Activated naive CD4-positive, alpha-beta T cell (primary cell): ENCODE results near the gene DGKG.

Experiments
- DNase-seq, 4 experiments: peaks; one replicate each; lab custom pipeline; 2025; lab: John Stamatoyannopoulos, UW

Gene DGKG

GRCh38 chr3:186367631-186368030 is 5.6 kb upstream of the DGKG start:
- DNase-seq: no peak

- DNase-seq: no peak
Measured at GRCh38 chr3:186366206-186366605, 4.2 kb upstream of the DGKG start.

- no peak for DNase-seq
Measured at GRCh38 chr3:186365202-186365974, 3.4 kb upstream of the DGKG start.

- no peak for DNase-seq
Measured at GRCh38 chr3:186362988-186363387, 954 bp upstream of the DGKG start.

GRCh38 chr3:186362537-186362842 is 456 bp upstream of the DGKG start:
- DNase-seq: no peak

GRCh38 chr3:186361246-186361761 is 730 bp downstream of the DGKG start:
- no peak for DNase-seq

- DNase-seq: no peak
Measured at GRCh38 chr3:186360779-186361178, 1.3 kb downstream of the DGKG start.

GRCh38 chr3:186359078-186359477 is 3.0 kb downstream of the DGKG start:
- DNase-seq: no peak

GRCh38 chr3:186356152-186356551 is 5.9 kb downstream of the DGKG start:
- no peak for DNase-seq

- no peak for DNase-seq
Measured at GRCh38 chr3:186354100-186354499, 7.9 kb downstream of the DGKG start.

- DNase-seq: no peak
Measured at GRCh38 chr3:186352369-186352768, 9.7 kb downstream of the DGKG start.

- DNase-seq: no peak
Measured at GRCh38 chr3:186342197-186342596, 19.8 kb downstream of the DGKG start.

- DNase-seq: no peak
Measured at GRCh38 chr3:186340204-186340603, 21.8 kb downstream of the DGKG start.

- no peak for DNase-seq
Measured at GRCh38 chr3:186339180-186339918, 22.7 kb downstream of the DGKG start.

GRCh38 chr3:186333256-186333655 is 28.8 kb downstream of the DGKG start:
- no peak for DNase-seq

GRCh38 chr3:186330772-186331460 is 31.1 kb downstream of the DGKG start:
- no peak for DNase-seq

- no peak for DNase-seq
Measured at GRCh38 chr3:186329589-186329988, 32.4 kb downstream of the DGKG start.

- no peak for DNase-seq
Measured at GRCh38 chr3:186327912-186328487, 34.0 kb downstream of the DGKG start.

GRCh38 chr3:186322761-186323160 is 39.3 kb downstream of the DGKG start:
- DNase-seq: no peak

GRCh38 chr3:186321746-186322145 is 40.3 kb downstream of the DGKG start:
- DNase-seq: no peak

- no peak for DNase-seq
Measured at GRCh38 chr3:186320862-186321568, 41.0 kb downstream of the DGKG start.

- no peak for DNase-seq
Measured at GRCh38 chr3:186319945-186320344, 42.1 kb downstream of the DGKG start.
